ENCODE results near the gene TXN2. TPM values are rescaled to one million over a fixed set of nuclear protein-coding genes. Genes with fewer than 3 reads are reported as not detected.

TXN2 gene
- total and polyA plus RNA-seq, 7 experiments from 2014 or later = 35.5 to 154 (median 44.1) TPM

Other genes with a start within 250 kb of the TXN2 start
- 100 to 1,000 TPM in 1 of 5 experiments, 10 to 100 TPM in 4; 30.1 to 133 (median 66.9) TPM for gene APOL2, start 242.1 kb downstream of the TXN2 start, total RNA-seq
- gene APOL2, start 242.1 kb downstream of the TXN2 start, polyA plus RNA-seq = 10 to 100 TPM; 13.4 to 14.9 TPM
- 10 to 100 TPM in 4 of 5 experiments, 1 to 10 TPM in 1; 8.6 to 91.1 (median 18.4) TPM for gene APOL1, start 228.5 kb downstream of the TXN2 start, total RNA-seq
- 10 to 100 TPM in 1 of 2 donors, 1 to 10 TPM in 1; 6.2 to 14.9 TPM for gene APOL1, start 228.5 kb downstream of the TXN2 start, polyA plus RNA-seq
- gene MYH9, start 93.7 kb downstream of the TXN2 start, total RNA-seq = 100 to 1,000 TPM; 650 to 900 (median 803) TPM
- gene MYH9, start 93.7 kb downstream of the TXN2 start, polyA plus RNA-seq = 100 to 1,000 TPM in 1 of 2 donors, 10 to 100 TPM in 1; 95.5 to 501 TPM
- gene FOXRED2, start 25.4 kb upstream of the TXN2 start, total RNA-seq = 10 to 100 TPM in 3 of 5 experiments, 1 to 10 TPM in 2; 2.3 to 13.1 (median 11.4) TPM
- gene FOXRED2, start 25.4 kb upstream of the TXN2 start, polyA plus RNA-seq = 1 to 10 TPM; 2.3 to 5.6 TPM
- 100 to 1,000 TPM; 220 to 257 (median 232) TPM for gene EIF3D, start 47.5 kb upstream of the TXN2 start, total RNA-seq
- 100 to 1,000 TPM; 163 to 191 TPM for gene EIF3D, start 47.5 kb upstream of the TXN2 start, polyA plus RNA-seq
- gene CACNG2, start 222.1 kb upstream of the TXN2 start, total RNA-seq = not detected
- not detected for gene CACNG2, start 222.1 kb upstream of the TXN2 start, polyA plus RNA-seq

Measured in naive thymus-derived CD4-positive, alpha-beta T cell (primary cell).